ENCODE measurements around the gene COL6A2.

GRCh38 chr21:46112725-46113215 is 14.9 kb downstream of the COL6A2 start:
- TF ChIP-seq, protein P1, sequence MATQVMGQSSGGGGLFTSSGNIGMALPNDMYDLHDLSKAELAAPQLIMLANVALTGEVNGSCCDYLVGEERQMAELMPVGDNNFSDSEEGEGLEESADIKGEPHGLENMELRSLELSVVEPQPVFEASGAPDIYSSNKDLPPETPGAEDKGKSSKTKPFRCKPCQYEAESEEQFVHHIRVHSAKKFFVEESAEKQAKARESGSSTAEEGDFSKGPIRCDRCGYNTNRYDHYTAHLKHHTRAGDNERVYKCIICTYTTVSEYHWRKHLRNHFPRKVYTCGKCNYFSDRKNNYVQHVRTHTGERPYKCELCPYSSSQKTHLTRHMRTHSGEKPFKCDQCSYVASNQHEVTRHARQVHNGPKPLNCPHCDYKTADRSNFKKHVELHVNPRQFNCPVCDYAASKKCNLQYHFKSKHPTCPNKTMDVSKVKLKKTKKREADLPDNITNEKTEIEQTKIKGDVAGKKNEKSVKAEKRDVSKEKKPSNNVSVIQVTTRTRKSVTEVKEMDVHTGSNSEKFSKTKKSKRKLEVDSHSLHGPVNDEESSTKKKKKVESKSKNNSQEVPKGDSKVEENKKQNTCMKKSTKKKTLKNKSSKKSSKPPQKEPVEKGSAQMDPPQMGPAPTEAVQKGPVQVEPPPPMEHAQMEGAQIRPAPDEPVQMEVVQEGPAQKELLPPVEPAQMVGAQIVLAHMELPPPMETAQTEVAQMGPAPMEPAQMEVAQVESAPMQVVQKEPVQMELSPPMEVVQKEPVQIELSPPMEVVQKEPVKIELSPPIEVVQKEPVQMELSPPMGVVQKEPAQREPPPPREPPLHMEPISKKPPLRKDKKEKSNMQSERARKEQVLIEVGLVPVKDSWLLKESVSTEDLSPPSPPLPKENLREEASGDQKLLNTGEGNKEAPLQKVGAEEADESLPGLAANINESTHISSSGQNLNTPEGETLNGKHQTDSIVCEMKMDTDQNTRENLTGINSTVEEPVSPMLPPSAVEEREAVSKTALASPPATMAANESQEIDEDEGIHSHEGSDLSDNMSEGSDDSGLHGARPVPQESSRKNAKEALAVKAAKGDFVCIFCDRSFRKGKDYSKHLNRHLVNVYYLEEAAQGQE (IDR thresholded peaks at IDR 0.05; ENCODE audit: low read depth): no peak
- TF ChIP-seq ZNF274 (IDR thresholded peaks at IDR 0.05; ENCODE audit: low read depth, low read length) (no peak), POLR2A (IDR thresholded peaks at IDR 0.05; ENCODE audit: borderline replicate concordance, extremely low read depth, insufficient read depth, insufficient read length) (no peak)
- TF ChIP-seq, protein P2, sequence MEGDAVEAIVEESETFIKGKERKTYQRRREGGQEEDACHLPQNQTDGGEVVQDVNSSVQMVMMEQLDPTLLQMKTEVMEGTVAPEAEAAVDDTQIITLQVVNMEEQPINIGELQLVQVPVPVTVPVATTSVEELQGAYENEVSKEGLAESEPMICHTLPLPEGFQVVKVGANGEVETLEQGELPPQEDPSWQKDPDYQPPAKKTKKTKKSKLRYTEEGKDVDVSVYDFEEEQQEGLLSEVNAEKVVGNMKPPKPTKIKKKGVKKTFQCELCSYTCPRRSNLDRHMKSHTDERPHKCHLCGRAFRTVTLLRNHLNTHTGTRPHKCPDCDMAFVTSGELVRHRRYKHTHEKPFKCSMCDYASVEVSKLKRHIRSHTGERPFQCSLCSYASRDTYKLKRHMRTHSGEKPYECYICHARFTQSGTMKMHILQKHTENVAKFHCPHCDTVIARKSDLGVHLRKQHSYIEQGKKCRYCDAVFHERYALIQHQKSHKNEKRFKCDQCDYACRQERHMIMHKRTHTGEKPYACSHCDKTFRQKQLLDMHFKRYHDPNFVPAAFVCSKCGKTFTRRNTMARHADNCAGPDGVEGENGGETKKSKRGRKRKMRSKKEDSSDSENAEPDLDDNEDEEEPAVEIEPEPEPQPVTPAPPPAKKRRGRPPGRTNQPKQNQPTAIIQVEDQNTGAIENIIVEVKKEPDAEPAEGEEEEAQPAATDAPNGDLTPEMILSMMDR (IDR thresholded peaks at IDR 0.05 in 2 of 3, conservative IDR thresholded peaks at IDR 0.05 in 1 of 3; ENCODE audit: borderline replicate concordance in 1 of 3, insufficient read depth in 1 of 3, low read depth in 2 of 3, low read length in 2 of 3): no peak

All from HCT116 (cell line).